Lower leg skin (tissue), 3 donors: ENCODE data around the gene FAM20A.

Source experiments
- POLR2A ChIP-seq, 2 donors: fragments of 450-650 bp; IDR thresholded peaks; one replicate each; pipeline ENCODE4 v1.6.1; 2016 to 2017; ENCODE audit warnings: antibody characterized with exemption in 2 of 2, mild to moderate bottlenecking in 1 of 2, moderate library complexity in 1 of 2
- TF ChIP-seq, protein P1 (sequence below), 3 donors: fragments of 450-650 bp; IDR thresholded peaks; one replicate each; pipeline ENCODE4 v1.5.1; 2016; ENCODE audit warnings: antibody characterized with exemption in 3 of 3, mild to moderate bottlenecking in 3 of 3, moderate library complexity in 2 of 3

DNA sequence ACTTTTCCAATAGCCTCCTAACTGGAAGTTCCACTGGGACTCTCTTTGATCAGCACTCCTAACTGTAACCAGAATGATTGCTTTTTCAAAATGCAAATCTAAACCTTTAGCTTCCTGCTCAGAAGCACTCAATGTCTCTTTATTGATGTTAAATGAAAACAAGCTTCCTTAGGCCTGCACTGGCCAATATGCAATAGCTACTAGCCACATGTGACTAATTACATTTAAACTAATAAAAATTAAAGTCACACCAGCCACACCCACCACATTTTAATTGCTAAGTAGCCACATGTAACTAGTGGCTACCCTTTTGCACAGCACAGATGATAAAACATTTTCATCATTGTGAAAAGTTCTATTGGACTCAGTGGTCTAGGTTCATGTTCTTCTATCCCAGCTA is 31.8 kb downstream of the FAM20A start:
- TF ChIP-seq, protein P1, sequence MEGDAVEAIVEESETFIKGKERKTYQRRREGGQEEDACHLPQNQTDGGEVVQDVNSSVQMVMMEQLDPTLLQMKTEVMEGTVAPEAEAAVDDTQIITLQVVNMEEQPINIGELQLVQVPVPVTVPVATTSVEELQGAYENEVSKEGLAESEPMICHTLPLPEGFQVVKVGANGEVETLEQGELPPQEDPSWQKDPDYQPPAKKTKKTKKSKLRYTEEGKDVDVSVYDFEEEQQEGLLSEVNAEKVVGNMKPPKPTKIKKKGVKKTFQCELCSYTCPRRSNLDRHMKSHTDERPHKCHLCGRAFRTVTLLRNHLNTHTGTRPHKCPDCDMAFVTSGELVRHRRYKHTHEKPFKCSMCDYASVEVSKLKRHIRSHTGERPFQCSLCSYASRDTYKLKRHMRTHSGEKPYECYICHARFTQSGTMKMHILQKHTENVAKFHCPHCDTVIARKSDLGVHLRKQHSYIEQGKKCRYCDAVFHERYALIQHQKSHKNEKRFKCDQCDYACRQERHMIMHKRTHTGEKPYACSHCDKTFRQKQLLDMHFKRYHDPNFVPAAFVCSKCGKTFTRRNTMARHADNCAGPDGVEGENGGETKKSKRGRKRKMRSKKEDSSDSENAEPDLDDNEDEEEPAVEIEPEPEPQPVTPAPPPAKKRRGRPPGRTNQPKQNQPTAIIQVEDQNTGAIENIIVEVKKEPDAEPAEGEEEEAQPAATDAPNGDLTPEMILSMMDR (IDR thresholded peaks at IDR 0.05), result no peak
- TF ChIP-seq POLR2A (IDR thresholded peaks at IDR 0.05), result no peak
